HL-60 (cell line): ENCODE measurements around the gene CASP6.
A peak's percentile ranks its signal among the peaks of the same experiment; 100 is the strongest.

Experiments used
- DNase-seq, 2 experiments: peaks; one replicate each; pipeline ENCODE4 v3.0.0-alpha.2; 2010 to 2020; ENCODE audit warnings: low read depth in 1 of 2, low spot score in 1 of 2
- H3K27ac ChIP-seq: fragments of 250-450 bp; sonication (Bioruptor Pico); replicated peaks from 2 replicates; pipeline ENCODE4 v1.5.1; 2020; ENCODE audit warnings: mild to moderate bottlenecking, moderate library complexity
- H3K27me3 ChIP-seq: fragments of 250-450 bp; sonication (Bioruptor Pico); 2 replicates; pipeline ENCODE4 v1.5.1; 2021; ENCODE audit warnings: mild to moderate bottlenecking, moderate library complexity; ENCODE audit not compliant: insufficient read depth, poor library complexity, severe bottlenecking
- H3K4me3 ChIP-seq: replicated peaks from 2 replicates; pipeline ENCODE4 v1.5.1; 2011; ENCODE audit warnings: mild to moderate bottlenecking, control low read depth, low read length; ENCODE audit not compliant: insufficient read depth
- GABPA ChIP-seq: IDR thresholded peaks from 2 replicates; pipeline ENCODE4 v1.6.1; 2012; ENCODE audit warnings: low read depth
- POLR2AphosphoS5 ChIP-seq: IDR thresholded peaks from 2 replicates; pipeline ENCODE4 v1.6.1; 2012; ENCODE audit warnings: low read depth
- SPI1 ChIP-seq: IDR thresholded peaks from 2 replicates; pipeline ENCODE4 v1.6.1; 2012; ENCODE audit warnings: low read depth, mild to moderate bottlenecking, borderline replicate concordance
- TF ChIP-seq, protein P1 (sequence below): IDR thresholded peaks from one replicate; pipeline ENCODE4 v1.5.1; 2011; ENCODE audit warnings: low read length, control low read depth, inconsistent platforms; ENCODE audit not compliant: insufficient read depth
- TF ChIP-seq, protein P2 (sequence below): IDR thresholded peaks from 2 replicates; pipeline ENCODE4 v1.6.1; 2012; ENCODE audit warnings: low read depth; ENCODE audit not compliant: insufficient replicate concordance

The CASP6 gene

DNA sequence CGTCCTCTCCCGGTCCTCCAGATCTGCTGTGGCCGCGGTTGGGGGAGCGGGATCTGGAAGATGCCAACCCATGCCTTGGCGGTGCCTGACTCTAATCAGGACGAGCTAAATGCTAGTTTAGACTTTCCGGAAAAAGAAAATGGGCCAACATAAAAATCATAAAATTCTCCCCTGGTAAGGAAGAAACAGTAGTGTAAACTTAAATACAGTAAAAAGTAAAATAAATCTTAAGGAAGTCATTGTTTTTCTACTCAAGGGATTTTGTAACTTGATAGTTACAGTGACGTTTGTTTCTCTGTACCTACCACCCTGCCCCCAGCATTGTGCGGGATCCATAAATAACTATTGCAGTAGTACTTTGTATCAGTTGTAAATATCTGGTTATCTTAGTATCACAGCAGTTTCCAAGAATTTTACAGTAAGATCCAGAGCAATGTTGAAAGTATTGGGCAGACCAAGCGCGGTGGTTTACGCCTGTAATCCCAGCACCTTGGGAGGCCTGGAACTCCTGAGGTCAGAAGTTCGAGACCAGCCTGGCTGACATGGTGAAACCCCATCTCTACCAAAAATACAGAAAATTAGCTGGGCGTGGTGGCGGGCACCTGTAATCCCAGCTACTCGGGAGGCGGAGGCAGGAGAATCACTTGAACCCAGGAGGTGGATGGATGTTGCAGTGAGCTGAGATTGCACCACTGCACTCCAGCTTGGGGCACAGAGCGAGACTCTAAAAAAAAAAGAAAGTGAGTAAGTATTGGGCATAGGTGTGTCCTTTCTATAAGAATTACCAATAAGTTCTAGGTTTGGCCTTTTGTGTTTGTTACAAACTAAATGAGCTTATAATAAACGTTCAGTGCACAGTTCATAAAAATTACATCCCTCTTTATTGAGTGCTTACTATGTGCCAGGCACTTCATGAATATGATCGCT is 27.6 kb upstream of the CASP6 start:
- TF ChIP-seq POLR2AphosphoS5 (no peak), GABPA (no peak), SPI1 (no peak)
- TF ChIP-seq, protein P1, sequence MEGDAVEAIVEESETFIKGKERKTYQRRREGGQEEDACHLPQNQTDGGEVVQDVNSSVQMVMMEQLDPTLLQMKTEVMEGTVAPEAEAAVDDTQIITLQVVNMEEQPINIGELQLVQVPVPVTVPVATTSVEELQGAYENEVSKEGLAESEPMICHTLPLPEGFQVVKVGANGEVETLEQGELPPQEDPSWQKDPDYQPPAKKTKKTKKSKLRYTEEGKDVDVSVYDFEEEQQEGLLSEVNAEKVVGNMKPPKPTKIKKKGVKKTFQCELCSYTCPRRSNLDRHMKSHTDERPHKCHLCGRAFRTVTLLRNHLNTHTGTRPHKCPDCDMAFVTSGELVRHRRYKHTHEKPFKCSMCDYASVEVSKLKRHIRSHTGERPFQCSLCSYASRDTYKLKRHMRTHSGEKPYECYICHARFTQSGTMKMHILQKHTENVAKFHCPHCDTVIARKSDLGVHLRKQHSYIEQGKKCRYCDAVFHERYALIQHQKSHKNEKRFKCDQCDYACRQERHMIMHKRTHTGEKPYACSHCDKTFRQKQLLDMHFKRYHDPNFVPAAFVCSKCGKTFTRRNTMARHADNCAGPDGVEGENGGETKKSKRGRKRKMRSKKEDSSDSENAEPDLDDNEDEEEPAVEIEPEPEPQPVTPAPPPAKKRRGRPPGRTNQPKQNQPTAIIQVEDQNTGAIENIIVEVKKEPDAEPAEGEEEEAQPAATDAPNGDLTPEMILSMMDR, result no peak
- TF ChIP-seq, protein P2, sequence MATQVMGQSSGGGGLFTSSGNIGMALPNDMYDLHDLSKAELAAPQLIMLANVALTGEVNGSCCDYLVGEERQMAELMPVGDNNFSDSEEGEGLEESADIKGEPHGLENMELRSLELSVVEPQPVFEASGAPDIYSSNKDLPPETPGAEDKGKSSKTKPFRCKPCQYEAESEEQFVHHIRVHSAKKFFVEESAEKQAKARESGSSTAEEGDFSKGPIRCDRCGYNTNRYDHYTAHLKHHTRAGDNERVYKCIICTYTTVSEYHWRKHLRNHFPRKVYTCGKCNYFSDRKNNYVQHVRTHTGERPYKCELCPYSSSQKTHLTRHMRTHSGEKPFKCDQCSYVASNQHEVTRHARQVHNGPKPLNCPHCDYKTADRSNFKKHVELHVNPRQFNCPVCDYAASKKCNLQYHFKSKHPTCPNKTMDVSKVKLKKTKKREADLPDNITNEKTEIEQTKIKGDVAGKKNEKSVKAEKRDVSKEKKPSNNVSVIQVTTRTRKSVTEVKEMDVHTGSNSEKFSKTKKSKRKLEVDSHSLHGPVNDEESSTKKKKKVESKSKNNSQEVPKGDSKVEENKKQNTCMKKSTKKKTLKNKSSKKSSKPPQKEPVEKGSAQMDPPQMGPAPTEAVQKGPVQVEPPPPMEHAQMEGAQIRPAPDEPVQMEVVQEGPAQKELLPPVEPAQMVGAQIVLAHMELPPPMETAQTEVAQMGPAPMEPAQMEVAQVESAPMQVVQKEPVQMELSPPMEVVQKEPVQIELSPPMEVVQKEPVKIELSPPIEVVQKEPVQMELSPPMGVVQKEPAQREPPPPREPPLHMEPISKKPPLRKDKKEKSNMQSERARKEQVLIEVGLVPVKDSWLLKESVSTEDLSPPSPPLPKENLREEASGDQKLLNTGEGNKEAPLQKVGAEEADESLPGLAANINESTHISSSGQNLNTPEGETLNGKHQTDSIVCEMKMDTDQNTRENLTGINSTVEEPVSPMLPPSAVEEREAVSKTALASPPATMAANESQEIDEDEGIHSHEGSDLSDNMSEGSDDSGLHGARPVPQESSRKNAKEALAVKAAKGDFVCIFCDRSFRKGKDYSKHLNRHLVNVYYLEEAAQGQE, result no peak
- H3K27me3 ChIP-seq, result no peaks in the 10 kb centered on the region
- no peak for DNase-seq
- H3K27ac ChIP-seq, result no peak overlapping the region; the same call in 1 of the 2 replicates
- H3K4me3 ChIP-seq, result peak overlapping the region; percentile 96

DNA sequence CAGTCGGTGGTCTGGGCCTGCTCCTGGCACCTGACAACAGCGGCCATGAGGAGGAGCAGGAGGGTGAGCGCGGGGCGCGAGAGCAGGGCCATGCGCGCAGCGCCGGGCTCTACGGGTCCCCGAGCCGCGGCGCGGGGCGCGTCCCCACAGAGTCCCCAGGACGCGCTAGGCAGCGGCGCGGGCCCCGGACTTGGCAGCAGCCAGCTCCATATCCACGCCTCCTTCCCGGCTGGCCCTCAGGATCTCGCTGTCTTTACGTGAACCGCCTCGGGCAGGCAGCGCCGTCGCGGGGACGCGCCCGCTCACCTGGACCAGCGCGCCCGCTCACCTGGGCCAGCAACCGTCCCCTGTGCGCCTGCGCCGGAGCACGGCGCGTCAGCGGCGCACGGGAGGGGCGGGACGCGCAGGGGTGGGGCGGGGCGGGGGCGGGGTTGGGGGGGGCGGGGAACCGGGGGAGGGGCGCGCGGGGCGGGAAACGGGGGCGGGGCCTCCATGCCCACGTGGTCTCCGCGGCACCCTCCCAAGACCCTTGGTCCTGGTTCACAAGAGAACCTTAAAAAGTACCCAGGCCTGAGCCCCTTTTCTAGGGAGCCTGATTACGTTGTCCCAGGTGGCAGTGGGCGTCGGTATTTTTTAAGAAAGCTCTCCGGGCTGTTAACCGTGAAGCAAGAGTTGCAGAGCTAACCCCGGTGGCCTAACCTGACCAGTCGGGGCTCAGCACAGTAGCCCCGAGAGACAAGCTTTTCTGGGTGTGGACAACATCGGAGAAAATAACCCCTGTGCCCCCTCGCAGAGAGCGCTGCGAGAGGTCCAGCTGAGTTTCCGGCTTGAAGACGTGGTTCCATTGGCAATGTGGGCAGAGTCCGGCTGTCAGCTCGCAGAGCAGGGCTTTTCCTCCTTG is 26.7 kb upstream of the CASP6 start, which contains the start of gene PLA2G12A:
TSS of gene PLA2G12A (minus strand) at position 353 of the 901 bp plus-strand sequence. CDS start at position 92, 261 bp downstream.
- Histone ChIP-seq H3K4me3 (peak within 1 kb of the TSS; percentile 96), H3K27ac (peak within 1 kb of the TSS; percentile 66), H3K27me3 (no peaks in the 10 kb centered on the region)
- TF ChIP-seq SPI1 (no peak), POLR2AphosphoS5 (peak; percentile 38; the same call in 1 of the 2 replicates)
- DNase-seq, result peak; percentile 41 to 51

DNA sequence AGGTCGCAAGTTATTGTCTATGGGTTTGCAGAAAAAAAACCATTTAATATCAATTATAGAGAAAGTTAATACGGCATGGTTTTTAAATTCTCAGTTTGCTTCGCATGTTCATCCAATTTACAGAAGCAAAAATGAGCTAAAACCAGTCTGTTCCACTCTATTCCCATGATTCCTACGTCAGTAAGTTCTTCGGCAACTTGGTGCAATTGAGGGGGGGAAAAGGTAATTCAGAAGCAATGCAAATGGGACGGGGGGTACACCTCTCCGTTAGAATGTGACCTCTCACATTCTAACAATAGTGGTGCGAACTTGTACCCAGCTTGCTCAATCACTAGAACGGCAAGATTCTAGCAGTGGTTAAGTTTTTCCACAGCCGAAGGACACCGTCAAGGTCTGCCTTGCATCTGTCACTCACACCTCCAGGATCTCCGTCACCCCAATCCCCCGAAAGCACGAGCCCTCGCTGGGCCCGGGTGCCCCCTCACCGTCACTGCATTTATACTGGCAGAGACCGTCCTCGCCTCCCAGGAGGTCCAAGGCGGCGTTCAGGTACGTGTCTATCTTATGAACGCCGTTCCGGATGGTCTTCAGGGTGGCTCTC is 26.0 kb upstream of the CASP6 start:
- no peaks in the 10 kb centered on the region for H3K27me3 ChIP-seq
- peak overlapping the region; percentile 38 for H3K27ac ChIP-seq
- TF ChIP-seq, protein P2, result no peak
- no peak for TF ChIP-seq SPI1
- no peak for TF ChIP-seq POLR2AphosphoS5
- TF ChIP-seq, protein P1, result no peak
- TF ChIP-seq GABPA, result no peak
- peak overlapping the region; percentile 96 for H3K4me3 ChIP-seq
- peak in 1 of 2 experiments; percentile 24 for DNase-seq
